Ovary (tissue), 3 donors: ENCODE measurements around the gene EEF2KMT.

Experiments
- CTCF ChIP-seq, 3 donors: fragments of 450-650 bp in 2 of 3; fragments of 200-600 bp in 1 of 3; IDR thresholded peaks; one replicate each; pipeline versions ENCODE4 v1.5.1 to v1.8.0; 2016 to 2022; ENCODE audit warnings: antibody characterized with exemption in 3 of 3, mild to moderate bottlenecking in 1 of 3
- EP300 ChIP-seq: sonication (generic); formaldehyde crosslinking; IDR thresholded peaks from one replicate; pipeline ENCODE4 v1.6.1; 2017; ENCODE audit warnings: antibody characterized with exemption
- donor health status: DM: no; HTN: no; CAD: no.

DNA sequence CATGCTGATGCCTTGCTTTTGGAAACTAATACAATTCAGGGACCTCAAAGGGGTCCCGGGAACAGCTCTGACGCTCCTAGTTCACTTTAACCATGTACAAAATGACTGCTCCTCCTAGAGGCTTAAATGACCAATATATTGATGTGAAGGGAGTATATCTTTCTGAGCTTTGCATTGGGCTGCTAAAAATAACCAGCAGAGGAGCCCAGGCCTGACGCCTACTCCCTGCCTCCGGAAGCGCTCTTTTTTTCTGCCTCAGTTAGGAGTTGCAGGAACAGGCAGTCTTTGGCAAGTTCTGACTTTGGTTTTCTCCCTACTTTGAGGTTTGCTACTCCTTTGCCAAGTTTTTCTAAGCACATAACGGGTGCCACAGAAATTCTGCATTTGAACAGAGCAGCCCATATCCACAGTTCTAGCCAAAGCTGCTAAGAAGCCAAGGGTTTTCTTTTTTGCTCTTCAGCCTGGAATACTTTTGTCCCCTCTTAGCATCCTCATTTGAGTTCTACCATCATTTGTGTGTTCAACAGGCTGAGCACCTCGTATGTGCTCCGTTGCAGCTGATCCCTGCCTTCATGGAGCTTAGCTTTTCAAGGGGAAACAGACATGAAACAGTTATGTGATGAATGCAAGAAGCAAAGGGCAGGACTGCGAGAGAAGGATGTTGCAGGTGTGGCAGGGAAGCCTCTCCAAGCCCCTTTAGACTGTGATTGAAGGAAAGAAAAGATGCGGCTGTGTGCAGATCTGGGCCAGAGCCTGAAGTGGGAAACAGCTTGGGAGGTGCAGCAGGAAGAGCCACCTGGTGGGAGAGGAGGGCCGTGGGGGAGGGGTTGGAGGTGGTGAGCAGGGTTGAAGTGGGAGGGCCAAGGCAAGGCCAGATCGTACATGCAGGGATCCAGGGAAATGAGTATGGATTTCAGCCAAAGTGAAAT, 61.1 kb downstream of the EEF2KMT start:
- TF ChIP-seq CTCF (IDR thresholded peaks at IDR 0.05) (no peak), EP300 (no peak)
